Panc1 (cell line): Measurements from ENCODE around the gene CLEC18C.
"Not testable (repeated sequence)": the region's sequence is repeated elsewhere in the genome, so short reads cannot be mapped to it uniquely, and the experiment has no call there.

Experiments
- CTCF ChIP-seq: fragments of 450-650 bp; IDR thresholded peaks from 2 replicates; pipeline ENCODE4 v1.5.1; 2017; ENCODE audit warnings: mild to moderate bottlenecking
- REST ChIP-seq, 2 experiments: IDR thresholded peaks; 2 replicates each; pipeline ENCODE4 v1.6.1; 2011 to 2012; ENCODE audit warnings: low read depth in 2 of 2, control low read depth in 1 of 2, low read length in 1 of 2, mild to moderate bottlenecking in 1 of 2, moderate library complexity in 1 of 2; ENCODE audit not compliant: insufficient read depth in 1 of 2

- not testable (repeated sequence) for TF ChIP-seq CTCF; REST (IDR thresholded peaks at IDR 0.05; ENCODE audit: insufficient read depth in 1 of 2, low read depth in 2 of 2, low read length in 1 of 2)
Measured at GRCh38 chr16:70198666-70199065, 25.1 kb downstream of the CLEC18C start.
